ENCODE results near the gene BCL6.

BCL6 gene

DNA sequence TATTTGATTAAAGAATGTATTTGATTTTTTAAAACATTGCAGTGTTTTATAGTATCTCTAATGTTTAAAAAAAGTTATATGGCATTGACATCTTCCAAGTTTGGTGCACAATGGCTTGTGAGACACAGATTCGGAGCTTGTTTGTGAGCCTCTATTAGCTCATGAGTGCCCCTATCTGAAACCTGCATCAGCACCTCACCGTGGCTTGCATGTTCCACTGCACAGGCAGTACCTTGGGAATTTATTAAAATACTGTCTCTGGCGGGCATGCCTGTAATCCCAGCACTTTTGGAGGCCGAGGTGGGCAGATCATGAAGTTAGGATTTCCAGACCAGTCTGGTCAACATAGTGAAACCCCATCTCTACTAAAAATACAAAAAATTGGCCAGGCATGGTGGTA, 36.1 kb downstream of the BCL6 start:
- no peak overlapping the region for H3K4me3 ChIP-seq (ENCODE audit: control insufficient read depth, low read depth, low read length)
- TF ChIP-seq, protein P1, sequence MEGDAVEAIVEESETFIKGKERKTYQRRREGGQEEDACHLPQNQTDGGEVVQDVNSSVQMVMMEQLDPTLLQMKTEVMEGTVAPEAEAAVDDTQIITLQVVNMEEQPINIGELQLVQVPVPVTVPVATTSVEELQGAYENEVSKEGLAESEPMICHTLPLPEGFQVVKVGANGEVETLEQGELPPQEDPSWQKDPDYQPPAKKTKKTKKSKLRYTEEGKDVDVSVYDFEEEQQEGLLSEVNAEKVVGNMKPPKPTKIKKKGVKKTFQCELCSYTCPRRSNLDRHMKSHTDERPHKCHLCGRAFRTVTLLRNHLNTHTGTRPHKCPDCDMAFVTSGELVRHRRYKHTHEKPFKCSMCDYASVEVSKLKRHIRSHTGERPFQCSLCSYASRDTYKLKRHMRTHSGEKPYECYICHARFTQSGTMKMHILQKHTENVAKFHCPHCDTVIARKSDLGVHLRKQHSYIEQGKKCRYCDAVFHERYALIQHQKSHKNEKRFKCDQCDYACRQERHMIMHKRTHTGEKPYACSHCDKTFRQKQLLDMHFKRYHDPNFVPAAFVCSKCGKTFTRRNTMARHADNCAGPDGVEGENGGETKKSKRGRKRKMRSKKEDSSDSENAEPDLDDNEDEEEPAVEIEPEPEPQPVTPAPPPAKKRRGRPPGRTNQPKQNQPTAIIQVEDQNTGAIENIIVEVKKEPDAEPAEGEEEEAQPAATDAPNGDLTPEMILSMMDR (IDR thresholded peaks at IDR 0.05; ENCODE audit: control insufficient read depth, insufficient read depth, low read depth, low read length, missing control alignments): peak; percentile 16
- no peak for DNase-seq (ENCODE audit: low read depth)

DNA sequence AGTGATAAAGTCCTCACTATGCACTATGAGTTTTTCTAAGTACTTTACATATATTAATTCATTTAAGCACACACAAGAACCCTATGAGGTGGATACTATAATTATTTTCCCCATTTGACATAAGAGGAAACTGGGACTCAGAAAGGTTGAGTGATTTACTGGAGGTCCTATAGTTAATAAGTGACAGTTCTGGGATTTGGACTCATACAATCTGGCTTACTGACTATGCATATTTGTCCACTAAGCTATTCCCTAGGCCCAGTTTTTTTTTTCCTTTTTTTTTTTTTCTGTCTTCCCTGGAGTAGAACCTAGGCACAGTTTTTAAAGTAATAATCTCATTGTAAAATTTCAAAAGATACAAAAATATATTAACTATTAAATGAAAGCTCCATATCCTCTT, 36.6 kb downstream of the BCL6 start:
- no peak for DNase-seq (ENCODE audit: low read depth)
- TF ChIP-seq, protein P1 (IDR thresholded peaks at IDR 0.05; ENCODE audit: control insufficient read depth, insufficient read depth, low read depth, low read length, missing control alignments): no peak
- H3K4me3 ChIP-seq (ENCODE audit: control insufficient read depth, low read depth, low read length): no peak overlapping the region

DNA sequence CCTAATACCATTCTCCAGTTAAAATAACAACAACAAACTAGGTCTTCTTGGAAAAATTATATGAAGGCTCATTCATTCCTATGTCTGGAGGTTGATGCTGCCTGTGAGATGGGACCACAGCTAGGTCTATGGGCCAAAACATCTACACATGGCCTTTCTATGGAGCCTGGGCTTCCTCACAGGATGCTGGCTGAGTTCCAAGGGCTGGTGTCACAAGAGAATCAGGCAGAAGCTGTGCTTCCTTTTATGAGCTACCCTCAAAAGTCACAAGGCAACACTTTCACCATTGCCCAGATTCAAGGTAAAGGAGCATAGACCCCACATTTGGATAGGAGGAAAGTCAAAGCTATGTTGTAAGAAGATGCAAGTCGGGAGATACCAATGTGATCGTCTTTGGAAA, 38.3 kb downstream of the BCL6 start:
- TF ChIP-seq, protein P1 (IDR thresholded peaks at IDR 0.05; ENCODE audit: control insufficient read depth, insufficient read depth, low read depth, low read length, missing control alignments): no peak
- no peak overlapping the region for H3K4me3 ChIP-seq (ENCODE audit: control insufficient read depth, low read depth, low read length)
- DNase-seq (ENCODE audit: low read depth): no peak

DNA sequence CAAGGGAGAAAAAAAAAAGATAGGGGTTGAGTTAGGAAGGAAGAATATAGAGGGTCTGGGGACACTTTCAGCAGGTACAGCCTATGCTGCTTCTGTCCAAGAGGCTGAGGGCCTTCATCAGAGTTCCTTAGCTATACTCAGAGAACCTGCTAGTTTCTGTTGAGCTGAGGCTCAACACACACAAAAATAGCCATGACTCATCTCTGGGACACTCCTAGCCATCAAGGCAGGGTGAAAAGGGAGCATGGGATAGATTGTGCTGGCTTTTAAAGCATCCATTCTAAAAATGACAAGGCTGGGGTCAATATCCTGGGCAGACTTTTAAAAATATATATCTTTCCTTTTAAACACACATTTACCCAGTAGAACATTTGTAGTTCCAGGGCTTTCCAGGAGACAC, 40.1 kb downstream of the BCL6 start:
- no peak for DNase-seq (ENCODE audit: low read depth)
- H3K4me3 ChIP-seq (ENCODE audit: control insufficient read depth, low read depth, low read length): no peak overlapping the region
- TF ChIP-seq, protein P1 (IDR thresholded peaks at IDR 0.05; ENCODE audit: control insufficient read depth, insufficient read depth, low read depth, low read length, missing control alignments): no peak

DNA sequence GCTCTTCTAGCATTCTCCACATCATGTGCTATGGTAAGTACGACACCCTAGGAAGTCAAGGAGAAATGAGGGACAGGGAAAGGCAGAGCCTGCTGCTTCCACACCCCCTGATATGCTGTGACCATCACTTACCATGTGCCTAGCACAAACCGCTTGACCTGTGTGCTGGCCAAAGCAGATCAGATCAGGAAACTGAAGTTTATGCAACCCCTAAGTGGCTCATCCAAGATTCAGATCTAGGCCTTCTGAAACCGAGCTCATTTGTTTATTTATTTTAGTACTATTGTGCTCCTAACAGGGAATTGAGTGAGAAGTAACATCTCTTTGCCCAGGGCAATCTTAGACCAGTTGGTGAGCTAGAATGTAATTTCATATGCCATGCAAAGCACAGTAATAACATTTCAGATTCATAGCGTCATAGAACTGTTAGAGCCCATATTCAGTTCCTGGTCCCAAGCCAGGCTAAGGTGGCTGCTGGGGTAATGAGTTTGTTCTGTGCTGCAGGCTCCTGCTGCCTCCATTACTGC, 42.7 kb downstream of the BCL6 start, which contains the start of gene RTP2:
TSS of gene RTP2 (minus strand) at position 51 of the 527 bp plus-strand sequence. CDS start 429 bp downstream, outside the sequence.
- H3K4me3 ChIP-seq (ENCODE audit: control insufficient read depth, low read depth, low read length): no peak within 1 kb of the TSS
- DNase-seq (ENCODE audit: low read depth): no peak
- TF ChIP-seq, protein P1 (IDR thresholded peaks at IDR 0.05; ENCODE audit: control insufficient read depth, insufficient read depth, low read depth, low read length, missing control alignments): no peak

GRCh38 chr3:187700249-187700648, 45.0 kb downstream of the BCL6 start:
- DNase-seq (ENCODE audit: low read depth): no peak
- TF ChIP-seq, protein P1 (IDR thresholded peaks at IDR 0.05; ENCODE audit: control insufficient read depth, insufficient read depth, low read depth, low read length, missing control alignments): no peak
- no peak overlapping the region for H3K4me3 ChIP-seq (ENCODE audit: control insufficient read depth, low read depth, low read length)
